ENCODE measurements around the gene CHTF18. TPM values are rescaled to one million over a fixed set of nuclear protein-coding genes. Genes with fewer than 3 reads are reported as not detected.

Gene CHTF18
- total RNA-seq, 1 experiment from 2014 or later = 30.9 TPM

DNA sequence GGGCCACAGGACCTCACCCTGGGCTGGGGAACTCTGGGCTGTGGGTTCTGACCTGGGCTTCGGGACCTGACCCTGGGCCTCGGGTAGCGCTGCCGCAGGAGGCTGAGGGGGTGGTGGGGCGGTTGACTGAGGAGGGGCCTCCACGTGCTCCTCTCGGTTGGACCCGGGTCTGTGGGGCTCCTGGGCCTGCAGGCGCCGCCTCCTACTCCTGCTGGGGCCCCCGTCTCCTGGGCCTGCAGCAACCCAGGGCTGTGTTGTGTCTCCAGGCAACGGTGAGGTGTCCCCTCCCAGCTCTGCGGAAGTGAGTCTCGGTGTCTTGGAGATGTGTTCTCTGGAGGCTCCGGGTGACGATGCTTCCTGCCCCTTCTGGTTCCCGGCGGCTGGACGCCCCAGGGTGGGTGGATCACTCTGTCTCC lies 53.6 kb downstream of the CHTF18 start:
- BruUV-seq (replicated peaks) = no TSS peak
- TF ChIP-seq CTCF (IDR thresholded peaks at IDR 0.05; ENCODE audit: unreplicated experiment) = no peak
- POLR2A ChIA-PET = no interaction called here
- CTCF ChIA-PET = no interaction called here
- Mint-ChIP-seq H3K4me1 (ENCODE audit: insufficient read depth, unreplicated experiment) (no peaks in the 10 kb centered on the region), H3K27me3 (ENCODE audit: insufficient read depth, unreplicated experiment) (no peaks in the 10 kb centered on the region), H3K4me3 (ENCODE audit: unreplicated experiment) (no peak overlapping the region), H3K9me3 (ENCODE audit: unreplicated experiment) (no peaks in the 10 kb centered on the region), H3K36me3 (ENCODE audit: insufficient read depth, unreplicated experiment) (no peaks in the 10 kb centered on the region), H3K27ac (ENCODE audit: low read depth, unreplicated experiment) (no peak overlapping the region)
- no peak for DNase-seq (ENCODE audit: unreplicated experiment)
- intact Hi-C loops (cut with micrococcal nuclease) = no loop called here

GRCh38 chr16:842711-843560 lies 54.5 kb downstream of the CHTF18 start:
- no peak overlapping the region for H3K4me3 Mint-ChIP-seq (ENCODE audit: unreplicated experiment)
- DNase-seq (ENCODE audit: unreplicated experiment) = no peak
- H3K27me3 Mint-ChIP-seq (ENCODE audit: insufficient read depth, unreplicated experiment) = no peaks in the 10 kb centered on the region
- ChIA-PET POLR2A (no interaction called here), CTCF (no interaction called here)
- no peaks in the 10 kb centered on the region for H3K36me3 Mint-ChIP-seq (ENCODE audit: insufficient read depth, unreplicated experiment)
- BruUV-seq (replicated peaks) = no TSS peak
- intact Hi-C loops (cut with micrococcal nuclease) = no loop called here
- no peak overlapping the region for H3K27ac Mint-ChIP-seq (ENCODE audit: low read depth, unreplicated experiment)
- no peaks in the 10 kb centered on the region for H3K9me3 Mint-ChIP-seq (ENCODE audit: unreplicated experiment)
- no peak for TF ChIP-seq CTCF (IDR thresholded peaks at IDR 0.05; ENCODE audit: unreplicated experiment)
- no peaks in the 10 kb centered on the region for H3K4me1 Mint-ChIP-seq (ENCODE audit: insufficient read depth, unreplicated experiment)

- POLR2A ChIA-PET = no interaction called here
- no peaks in the 10 kb centered on the region for H3K9me3 Mint-ChIP-seq (ENCODE audit: unreplicated experiment)
- intact Hi-C loops (cut with micrococcal nuclease) = no loop called here
- H3K27ac Mint-ChIP-seq (ENCODE audit: low read depth, unreplicated experiment) = no peak overlapping the region
- CTCF ChIA-PET = no interaction called here
- H3K4me1 Mint-ChIP-seq (ENCODE audit: insufficient read depth, unreplicated experiment) = no peaks in the 10 kb centered on the region
- no peaks in the 10 kb centered on the region for H3K36me3 Mint-ChIP-seq (ENCODE audit: insufficient read depth, unreplicated experiment)
- H3K27me3 Mint-ChIP-seq (ENCODE audit: insufficient read depth, unreplicated experiment) = no peaks in the 10 kb centered on the region
- no TSS peak for BruUV-seq (replicated peaks)
- no peak for DNase-seq (ENCODE audit: unreplicated experiment)
- no peak for TF ChIP-seq CTCF (IDR thresholded peaks at IDR 0.05; ENCODE audit: unreplicated experiment)
- no peak overlapping the region for H3K4me3 Mint-ChIP-seq (ENCODE audit: unreplicated experiment)
Observed at GRCh38 chr16:843771-844170, 55.4 kb downstream of the CHTF18 start.

DNA sequence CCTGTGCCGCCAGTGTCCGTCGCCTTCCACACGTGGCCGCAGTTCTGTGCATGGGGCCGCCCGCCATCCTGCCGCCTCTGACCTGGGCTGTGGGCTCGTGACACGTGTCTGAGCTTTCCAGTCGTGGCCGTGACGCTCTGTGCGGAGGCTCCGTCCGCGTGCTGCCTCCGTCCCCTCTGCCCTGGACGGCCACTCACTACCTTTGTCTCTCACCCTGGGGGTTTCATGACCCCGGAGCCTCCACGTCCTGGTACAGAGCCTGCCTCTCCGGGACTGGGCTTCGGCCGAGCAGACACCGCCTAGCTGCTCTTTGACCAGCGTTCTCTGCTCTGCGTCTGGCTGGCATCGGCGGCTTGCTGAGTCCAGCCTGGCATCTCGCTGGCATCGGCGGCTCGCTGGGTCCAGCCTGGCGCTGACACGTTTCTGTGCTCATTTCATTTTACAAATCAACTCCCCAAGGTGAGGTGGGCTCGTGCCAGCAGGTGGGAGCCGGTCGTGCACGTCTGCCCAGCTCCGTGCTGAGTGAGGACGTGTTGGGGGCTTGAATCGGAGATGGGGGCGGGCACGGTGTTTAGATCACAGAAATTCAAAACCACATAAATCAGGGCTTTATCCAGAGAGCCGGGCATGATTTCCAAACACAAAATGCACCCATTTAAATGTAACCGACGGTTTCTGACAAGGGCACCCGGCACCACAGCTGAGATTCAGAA lies 56.4 kb downstream of the CHTF18 start:
- Mint-ChIP-seq H3K27me3 (ENCODE audit: insufficient read depth, unreplicated experiment) (no peaks in the 10 kb centered on the region), H3K4me1 (ENCODE audit: insufficient read depth, unreplicated experiment) (no peaks in the 10 kb centered on the region), H3K36me3 (ENCODE audit: insufficient read depth, unreplicated experiment) (no peaks in the 10 kb centered on the region), H3K9me3 (ENCODE audit: unreplicated experiment) (peaks cover 1% of the 10 kb centered on the region), H3K4me3 (ENCODE audit: unreplicated experiment) (no peak overlapping the region), H3K27ac (ENCODE audit: low read depth, unreplicated experiment) (no peak overlapping the region)
- intact Hi-C loops (cut with micrococcal nuclease) = no loop called here
- TF ChIP-seq CTCF (IDR thresholded peaks at IDR 0.05; ENCODE audit: unreplicated experiment) = no peak
- DNase-seq (ENCODE audit: unreplicated experiment) = no peak
- CTCF ChIA-PET = no interaction called here
- no TSS peak for BruUV-seq (replicated peaks)
- POLR2A ChIA-PET = no interaction called here
